ENCODE data around the gene LHFPL4. TPM values are rescaled to one million over a fixed set of nuclear protein-coding genes. Genes with fewer than 3 reads are reported as not detected.

The LHFPL4 gene
- total and polyA plus RNA-seq, 2 of the 8 experiments (the other 6 are each of a cell fraction or from before 2014, with no cell fraction given), result 5.0 to 16.9 TPM

DNA sequence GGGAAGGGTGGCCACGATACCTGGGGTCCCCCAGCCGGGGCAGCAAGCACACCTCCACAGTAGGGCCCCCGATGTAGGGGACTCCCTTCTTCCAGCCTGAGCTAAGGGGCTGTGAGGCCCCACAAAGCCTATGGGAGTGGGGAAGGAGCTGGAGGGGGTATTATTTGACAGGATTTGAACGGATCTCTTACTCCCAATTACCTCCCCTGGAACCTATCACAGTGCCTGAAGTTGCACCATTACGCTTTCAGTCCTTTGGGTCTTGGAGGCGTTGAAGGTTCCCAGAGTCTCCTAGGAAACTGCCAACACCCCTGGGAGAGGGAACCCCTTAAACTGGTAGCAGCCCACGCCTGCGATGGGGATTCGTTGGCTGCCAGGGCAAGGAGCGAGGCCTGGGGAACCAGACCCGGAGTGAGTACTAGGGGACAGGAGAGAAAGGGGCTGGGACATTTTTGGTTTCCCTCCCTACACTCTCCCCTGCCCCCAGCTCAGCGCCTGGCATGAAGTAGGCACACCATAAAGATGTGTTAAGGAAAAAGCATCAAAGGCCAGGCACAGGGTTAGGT, 409 bp upstream of the LHFPL4 start:
- TF ChIP-seq HDAC2 (IDR thresholded peaks at IDR 0.05; ENCODE audit: borderline replicate concordance in 1 of 2, low read depth in 2 of 2, low read length in 2 of 2) (0 out of 4 replicates have a peak, but pooled peaks of 1 of the 2 experiments have one; percentile 50), SUZ12 (IDR thresholded peaks at IDR 0.05; ENCODE audit: low read length) (no peak), CBX8 (IDR thresholded peaks at IDR 0.05; ENCODE audit: borderline replicate concordance, low read depth, low read length) (no peak), ASH2L (IDR thresholded peaks at IDR 0.05; ENCODE audit: low read length) (peak; percentile 26), TCF12 (IDR thresholded peaks at IDR 0.05; ENCODE audit: low read depth, low read length) (no peak), HDAC6 (IDR thresholded peaks at IDR 0.05; ENCODE audit: low read depth, low read length) (no peak), SIN3A (conservative IDR thresholded peaks at IDR 0.05 in 1 of 2, IDR thresholded peaks at IDR 0.05 in 1 of 2; ENCODE audit: low read depth in 1 of 2, low read length in 2 of 2) (peak in 1 of 2 experiments; percentile 11; a peak in 1 of 4 replicates), TBP (IDR thresholded peaks at IDR 0.05; ENCODE audit: low read depth, low read length) (no peak), KDM4A (IDR thresholded peaks at IDR 0.05; ENCODE audit: low read depth, low read length, severe bottlenecking) (peak; percentile 75), SIX5 (IDR thresholded peaks at IDR 0.05; ENCODE audit: low read depth, low read length) (no peak)
- Histone ChIP-seq H4K5ac (ENCODE audit: insufficient read length, low read depth, low read length) (no peak overlapping the region), H3K4ac (replicated peaks; ENCODE audit: insufficient read length, low read depth, low read length) (no peak overlapping the region), H3K4me3 (ENCODE audit: extremely low read depth in 1 of 4, insufficient read depth in 2 of 4, low read depth in 3 of 4, low read length in 4 of 4) (peak overlapping the region; percentile 64 to 92 (median 72)), H3K9ac (replicated peaks in 1 of 4; ENCODE audit: extremely low read depth in 1 of 4, low read depth in 3 of 4, low read length in 3 of 4) (peak overlapping the region in 2 of 4 experiments; percentile 34 to 82; a peak in 3 of 7 replicates), H3K18ac (ENCODE audit: extremely low read depth, low read length) (no peak overlapping the region; the same call in 1 of the 2 replicates), H3K14ac (ENCODE audit: insufficient read length) (no peak overlapping the region), H2BK12ac (ENCODE audit: low read depth, low read length) (no peak overlapping the region), H3K4me2 (ENCODE audit: insufficient read depth in 1 of 2, low read depth in 2 of 2, low read length in 2 of 2) (peak overlapping the region; percentile 78 to 99), H3K27me3 (replicated peaks in 1 of 4; ENCODE audit: control insufficient read depth in 3 of 4, extremely low read depth in 1 of 4, insufficient read depth in 3 of 4, low read length in 3 of 4) (peaks cover 0 to 5% (median 0%) of the 10 kb centered on the region in 4 experiments; a peak in 1 of 7 replicates), H3K27ac (ENCODE audit: low read depth, low read length) (no peak overlapping the region), H3K23me2 (ENCODE audit: low read depth, low read length) (peaks cover 13% of the 10 kb centered on the region; the same call in 1 of the 2 replicates), H2AFZ (ENCODE audit: low read length) (peak overlapping the region; percentile 96), H3K23ac (ENCODE audit: insufficient read length) (no peak overlapping the region), H3K4me1 (replicated peaks in 1 of 4; ENCODE audit: control insufficient read depth in 3 of 4, insufficient read depth in 4 of 4, low read length in 3 of 4) (peaks cover 3 to 11% (median 6%) of the 10 kb centered on the region in 4 experiments), H3K9me3 (ENCODE audit: insufficient read depth in 2 of 2, low read depth in 1 of 2, low read length in 1 of 2) (no peaks in the 10 kb centered on the region), H2BK5ac (ENCODE audit: low read depth, low read length) (no peak overlapping the region), H2BK120ac (replicated peaks; ENCODE audit: low read depth, low read length) (no peak overlapping the region), H2BK15ac (ENCODE audit: low read length) (no peak overlapping the region), H2BK20ac (ENCODE audit: low read length) (no peak overlapping the region), H3K56ac (replicated peaks; ENCODE audit: insufficient read length, low read depth, low read length) (no peak overlapping the region), H3K36me3 (ENCODE audit: control insufficient read depth in 2 of 4, insufficient read depth in 4 of 4, low read length in 3 of 4) (no peaks in the 10 kb centered on the region), H3K79me2 (ENCODE audit: control insufficient read depth in 1 of 2, insufficient read depth in 2 of 2, low read length in 2 of 2) (no peaks in the 10 kb centered on the region), H4K91ac (replicated peaks; ENCODE audit: insufficient read length, low read length) (no peak overlapping the region), H3K79me1 (ENCODE audit: low read depth, low read length) (no peaks in the 10 kb centered on the region), H4K20me1 (replicated peaks in 1 of 2; ENCODE audit: control insufficient read depth in 1 of 2, insufficient read depth in 2 of 2, low read length in 2 of 2) (peaks cover 9 to 10% of the 10 kb centered on the region in 2 experiments), H4K8ac (ENCODE audit: extremely low read depth, insufficient read depth, low read length) (no peak overlapping the region), H2AK5ac (ENCODE audit: low read depth, low read length) (no peak overlapping the region)
- no peak for DNase-seq (ENCODE audit: low read depth in 1 of 2, low spot score in 2 of 2)
- WGBS, 2 experiments (ENCODE audit: extremely low coverage in 1 of 2, insufficient coverage in 1 of 2, insufficient read length in 1 of 2, insufficient replicate concordance in 2 of 2, low coverage in 1 of 2, low lambda C conversion rate in 2 of 2, missing lambda C conversion rate in 1 of 2), result 46% methylated on average over 9 of the region's 12 CpGs; no CpG with 5 or more reads in 1 of the 2 experiments
- ChIA-PET POLR2A (ENCODE audit: partially characterized antibody) (interaction anchor here (0.6 kb wide), 1 partner anchor 166 kb away, joined by 4 read pairs; no protein-coding TSS in a partner anchor), CTCF (ENCODE audit: partially characterized antibody) (interaction anchor here (1.0 to 4.1 kb wide), 2 partner anchors 49 to 122 kb away, joined by 3 to 21 read pairs; no protein-coding TSS in a partner anchor)
- FAIRE-seq, result no peak

All from H1 (cell line).